WTC11 (cell line): ENCODE data around the gene PSMC6. TPM values are rescaled to one million over a fixed set of nuclear protein-coding genes. Genes with fewer than 3 reads are reported as not detected.
"Not testable (repeated sequence)": the region's sequence is repeated elsewhere in the genome, so short reads cannot be mapped to it uniquely, and the experiment has no call there.

ENCODE experiments used
- ATAC-seq: fragments of 200-7000 bp; cut with Tn5 transposase; 2 replicates; pipeline ENCODE4 v1.10.0; 2021; ENCODE audit warnings: mild to moderate bottlenecking, moderate library complexity
- CTCF ChIA-PET: fragments of 300-600 bp; sonication (Branson Sonifier 250); formaldehyde crosslinking; loops from one replicate; lab custom pipeline; 2021; ENCODE audit warnings: antibody characterized with exemption; lab: Charles Lee
- POLR2A ChIA-PET: fragments of 350-600 bp; sonication (Branson Sonifier 250); formaldehyde crosslinking; loops from one replicate; lab custom pipeline; 2021; ENCODE audit warnings: antibody characterized with exemption; lab: Charles Lee
- DNase-seq: peaks from one replicate; pipeline ENCODE4 v3.0.0; 2021; ENCODE audit warnings: low spot score
- H3K27ac Mint-ChIP-seq: 2 replicates; pipeline ENCODE4 v1.8.0; 2021; ENCODE audit warnings: mixed read lengths
- H3K27me3 Mint-ChIP-seq: 2 replicates; pipeline ENCODE4 v1.8.0; 2021; ENCODE audit warnings: low read depth, mild to moderate bottlenecking, moderate library complexity, mixed read lengths
- H3K36me3 Mint-ChIP-seq: 2 replicates; pipeline ENCODE4 v1.8.0; 2021; ENCODE audit warnings: mixed read lengths
- H3K4me1 Mint-ChIP-seq: 2 replicates; pipeline ENCODE4 v1.8.0; 2022; ENCODE audit warnings: mixed read lengths
- H3K4me3 Mint-ChIP-seq: 2 replicates; pipeline ENCODE4 v1.8.0; 2021; ENCODE audit warnings: mild to moderate bottlenecking, moderate library complexity, mixed read lengths
- H3K9me3 Mint-ChIP-seq: 2 replicates; pipeline ENCODE4 v1.8.0; 2021; ENCODE audit warnings: mixed read lengths
- AR ChIP-seq: fragments of 250-450 bp; sonication (Bioruptor Pico); IDR thresholded peaks from 2 replicates; pipeline ENCODE4 v1.9.0; 2021; ENCODE audit warnings: mild to moderate bottlenecking
- E2F4 ChIP-seq: sonication (generic); formaldehyde crosslinking; IDR thresholded peaks from 2 replicates; pipeline ENCODE4 v1.8.1; 2022; ENCODE audit warnings: low read depth, mild to moderate bottlenecking, moderate library complexity, missing genetic modification reagents, borderline replicate concordance
- RELA ChIP-seq: sonication (generic); formaldehyde crosslinking; IDR thresholded peaks from 2 replicates; pipeline ENCODE4 v1.8.1; 2022; ENCODE audit warnings: missing genetic modification reagents, mild to moderate bottlenecking, borderline replicate concordance
- SOX15 ChIP-seq: fragments of 250-450 bp; sonication (Bioruptor Pico); IDR thresholded peaks from 2 replicates; pipeline ENCODE4 v1.9.0; 2021; ENCODE audit warnings: mild to moderate bottlenecking
- SP1 ChIP-seq: sonication (generic); formaldehyde crosslinking; conservative IDR thresholded peaks from 2 replicates; pipeline ENCODE4 v1.8.1; 2022; ENCODE audit warnings: missing genetic modification reagents
- TEAD4 ChIP-seq: sonication (generic); formaldehyde crosslinking; IDR thresholded peaks from 2 replicates; pipeline ENCODE4 v1.8.0; 2022; ENCODE audit warnings: mild to moderate bottlenecking, missing genetic modification reagents
- USF1 ChIP-seq: sonication (generic); formaldehyde crosslinking; IDR thresholded peaks from 2 replicates; pipeline ENCODE4 v1.8.0; 2022; ENCODE audit warnings: mild to moderate bottlenecking, missing genetic modification reagents
- ZNF121 ChIP-seq: sonication (generic); formaldehyde crosslinking; IDR thresholded peaks from 2 replicates; pipeline ENCODE4 v1.8.0; 2023; ENCODE audit warnings: missing genetic modification reagents
- ZNF281 ChIP-seq: sonication (generic); formaldehyde crosslinking; IDR thresholded peaks from 2 replicates; pipeline ENCODE4 v1.8.0; 2023; ENCODE audit warnings: mild to moderate bottlenecking, missing genetic modification reagents
- total RNA-seq: library from RNA; stranded (reverse); gene quantifications from 3 replicates; pipeline ENCODE4 v1.2.3, GENCODE V29; 2021

PSMC6 gene
- total RNA-seq, 1 experiment from 2014 or later: 96.4 TPM

GRCh38 chr14:52755607-52756316, 48.8 kb downstream of the PSMC6 start:
- Mint-ChIP-seq H3K36me3 (peaks cover 22% of the 10 kb centered on the region), H3K4me1 (no peaks in the 10 kb centered on the region), H3K9me3 (no peaks in the 10 kb centered on the region), H3K4me3 (no peak overlapping the region), H3K27me3 (no peaks in the 10 kb centered on the region), H3K27ac (0 out of 2 replicates have a peak overlapping the region, but pooled peaks have one; percentile 64)
- TF ChIP-seq E2F4 (CRISPR knock-in tag) (no peak), AR (CRISPR knock-in tag) (no peak), USF1 (CRISPR knock-in tag) (no peak), RELA (CRISPR knock-in tag) (no peak), TEAD4 (CRISPR knock-in tag) (no peak), SP1 (no peak), SOX15 (CRISPR knock-in tag) (no peak), ZNF281 (CRISPR knock-in tag) (no peak)
- POLR2A ChIA-PET: no interaction called here
- DNase-seq (no peak), ATAC-seq (no peak)
- CTCF ChIA-PET: interaction anchor here (0.6 kb wide), 1 partner anchor 27 kb away, joined by 4 read pairs; no protein-coding TSS in a partner anchor

- ChIA-PET POLR2A (no interaction called here), CTCF (no interaction called here)
Measured at GRCh38 chr14:52759145-52759544, 52.1 kb downstream of the PSMC6 start.

GRCh38 chr14:52762923-52763322, 55.9 kb downstream of the PSMC6 start:
- H3K36me3 Mint-ChIP-seq: peaks cover 25% of the 10 kb centered on the region
- POLR2A ChIA-PET, H3K9me3 Mint-ChIP-seq, H3K27me3 Mint-ChIP-seq, H3K4me3 Mint-ChIP-seq, DNase-seq, H3K27ac Mint-ChIP-seq, H3K4me1 Mint-ChIP-seq, ATAC-seq: not testable (repeated sequence)
- CTCF ChIA-PET: interaction anchor here (0.7 kb wide), 1 partner anchor 283 kb away, joined by 3 read pairs; no protein-coding TSS in a partner anchor

More at GRCh38 chr14:52759145-52759544, 52.1 kb downstream of the PSMC6 start:
- Mint-ChIP-seq H3K4me1 (no peaks in the 10 kb centered on the region), H3K9me3 (no peaks in the 10 kb centered on the region)
- TF ChIP-seq AR (CRISPR knock-in tag) (no peak), ZNF121 (peak; percentile 89)
- TF ChIP-seq, all 79 proteins: peak for 1
- DNase-seq (no peak), ATAC-seq (no peak)
- Mint-ChIP-seq H3K27ac (no peak overlapping the region), H3K27me3 (no peaks in the 10 kb centered on the region), H3K36me3 (peaks cover 29% of the 10 kb centered on the region), H3K4me3 (no peak overlapping the region)
